Measurements from ENCODE around the gene ARHGAP19.
"Not testable (repeated sequence)": the region's sequence is repeated elsewhere in the genome, so short reads cannot be mapped to it uniquely, and the experiment has no call there.

Gene ARHGAP19

GRCh38 chr10:97280783-97281182, 11.7 kb downstream of the ARHGAP19 start:
- no peak overlapping the region for H3K4me3 ChIP-seq (ENCODE audit: low read length)
- TF ChIP-seq ZNF274 (IDR thresholded peaks at IDR 0.05; ENCODE audit: low read depth, low read length), result no peak

- no peak for TF ChIP-seq ZNF274 (IDR thresholded peaks at IDR 0.05; ENCODE audit: low read depth, low read length)
- H3K4me3 ChIP-seq (ENCODE audit: low read length), result no peak overlapping the region
These were observed 13.2 kb downstream of the ARHGAP19 start for GRCh38 chr10:97279121-97279815.

- TF ChIP-seq ZNF274 (IDR thresholded peaks at IDR 0.05; ENCODE audit: low read depth, low read length), result no peak
- no peak overlapping the region for H3K4me3 ChIP-seq (ENCODE audit: low read length)
These were observed 13.9 kb downstream of the ARHGAP19 start for GRCh38 chr10:97278491-97278989.

- H3K4me3 ChIP-seq (ENCODE audit: low read length), result no peak overlapping the region
These were observed 14.9 kb downstream of the ARHGAP19 start for GRCh38 chr10:97277551-97277950.

GRCh38 chr10:97274828-97275227, 17.6 kb downstream of the ARHGAP19 start:
- no peak overlapping the region for H3K4me3 ChIP-seq (ENCODE audit: low read length)
- no peak for TF ChIP-seq ZNF274 (IDR thresholded peaks at IDR 0.05; ENCODE audit: low read depth, low read length)

More at GRCh38 chr10:97277551-97277950, 14.9 kb downstream of the ARHGAP19 start:
- no peak for TF ChIP-seq ZNF274 (IDR thresholded peaks at IDR 0.05; ENCODE audit: low read depth, low read length)

- no peak overlapping the region for H3K4me3 ChIP-seq (ENCODE audit: low read length)
- no peak for TF ChIP-seq ZNF274 (IDR thresholded peaks at IDR 0.05; ENCODE audit: low read depth, low read length)
These were observed 18.7 kb downstream of the ARHGAP19 start for GRCh38 chr10:97273700-97274099.

- TF ChIP-seq ZNF274 (IDR thresholded peaks at IDR 0.05; ENCODE audit: low read depth, low read length), result no peak
These were observed 21.8 kb downstream of the ARHGAP19 start for GRCh38 chr10:97270523-97271154.

GRCh38 chr10:97267671-97268070, 24.8 kb downstream of the ARHGAP19 start:
- H3K4me3 ChIP-seq (ENCODE audit: low read length), result no peak overlapping the region
- no peak for TF ChIP-seq ZNF274 (IDR thresholded peaks at IDR 0.05; ENCODE audit: low read depth, low read length)

More at GRCh38 chr10:97270523-97271154, 21.8 kb downstream of the ARHGAP19 start:
- no peak overlapping the region for H3K4me3 ChIP-seq (ENCODE audit: low read length)

- H3K4me3 ChIP-seq (ENCODE audit: low read length), result not testable (repeated sequence)
These were observed 27.3 kb downstream of the ARHGAP19 start for GRCh38 chr10:97265095-97265494.

GRCh38 chr10:97263971-97264370, 28.5 kb downstream of the ARHGAP19 start:
- no peak overlapping the region for H3K4me3 ChIP-seq (ENCODE audit: low read length)
- no peak for TF ChIP-seq ZNF274 (IDR thresholded peaks at IDR 0.05; ENCODE audit: low read depth, low read length)

- no peak overlapping the region for H3K4me3 ChIP-seq (ENCODE audit: low read length)
- no peak for TF ChIP-seq ZNF274 (IDR thresholded peaks at IDR 0.05; ENCODE audit: low read depth, low read length)
These were observed 30.8 kb downstream of the ARHGAP19 start for GRCh38 chr10:97261656-97262055.

- no peak for TF ChIP-seq ZNF274 (IDR thresholded peaks at IDR 0.05; ENCODE audit: low read depth, low read length)
These were observed 31.3 kb downstream of the ARHGAP19 start for GRCh38 chr10:97261183-97261582.

GRCh38 chr10:97259119-97259518, 33.3 kb downstream of the ARHGAP19 start:
- H3K4me3 ChIP-seq (ENCODE audit: low read length), result no peak overlapping the region
- TF ChIP-seq ZNF274 (IDR thresholded peaks at IDR 0.05; ENCODE audit: low read depth, low read length), result no peak

More at GRCh38 chr10:97261183-97261582, 31.3 kb downstream of the ARHGAP19 start:
- H3K4me3 ChIP-seq (ENCODE audit: low read length), result no peak overlapping the region

GRCh38 chr10:97256356-97256755, 36.1 kb downstream of the ARHGAP19 start:
- no peak for TF ChIP-seq ZNF274 (IDR thresholded peaks at IDR 0.05; ENCODE audit: low read depth, low read length)
- H3K4me3 ChIP-seq (ENCODE audit: low read length), result no peak overlapping the region

All from GM08714 (cell line).